NOMO-1 (cell line): ENCODE measurements around the gene HOXA6.
A peak's percentile ranks its signal among the peaks of the same experiment; 100 is the strongest.

Experiments
- DNase-seq, 2 experiments: peaks; one replicate each; lab custom pipeline; 2025; ENCODE audit not compliant: unreplicated experiment in 2 of 2; lab: John Stamatoyannopoulos, UW

HOXA6 gene

GRCh38 chr7:27147199-27148030 is at the start of gene HOXA6:
HOXA6 (minus strand) TSS chr7:27147774; CDS start chr7:27147749, 25 bp downstream.
- DNase-seq = no peak

- peak; percentile 23 to 77 for DNase-seq
Observed at GRCh38 chr7:27196287-27196767, 48.8 kb upstream of the HOXA6 start.

DNA sequence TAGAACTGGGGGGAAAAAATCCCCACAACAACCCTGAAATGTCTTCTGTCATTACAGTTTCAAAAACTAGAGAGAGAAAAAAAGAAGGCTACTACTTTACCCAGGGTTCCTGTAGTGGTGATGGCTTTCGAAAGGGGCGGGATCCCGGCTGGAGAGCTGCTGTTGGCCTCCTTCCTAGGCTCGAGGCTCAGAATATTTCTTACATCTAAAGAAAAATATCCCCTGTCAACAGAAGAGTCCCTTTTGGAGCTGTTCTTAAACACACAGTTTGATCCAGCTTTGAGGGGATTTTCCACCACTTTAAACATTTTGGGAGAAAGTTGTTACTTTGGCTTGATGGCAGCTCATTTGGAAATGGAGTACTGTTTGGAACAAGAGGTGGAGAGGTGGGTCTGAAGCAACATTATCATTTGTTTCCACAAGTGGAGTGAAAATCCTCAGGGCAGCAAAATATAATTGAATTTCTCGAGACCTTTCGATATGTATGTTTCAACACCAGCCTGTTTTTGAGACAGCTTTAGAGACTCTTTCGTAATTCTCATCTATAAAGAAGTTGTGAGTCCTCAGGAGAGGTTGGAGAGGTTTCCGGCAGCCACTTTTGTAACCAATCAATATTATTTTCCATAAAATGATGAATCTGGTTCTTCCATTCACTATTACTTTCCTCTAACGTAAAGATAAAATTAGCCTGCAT is 47.3 kb upstream of the HOXA6 start:
- peak in 1 of 2 experiments; percentile 35 for DNase-seq

DNA sequence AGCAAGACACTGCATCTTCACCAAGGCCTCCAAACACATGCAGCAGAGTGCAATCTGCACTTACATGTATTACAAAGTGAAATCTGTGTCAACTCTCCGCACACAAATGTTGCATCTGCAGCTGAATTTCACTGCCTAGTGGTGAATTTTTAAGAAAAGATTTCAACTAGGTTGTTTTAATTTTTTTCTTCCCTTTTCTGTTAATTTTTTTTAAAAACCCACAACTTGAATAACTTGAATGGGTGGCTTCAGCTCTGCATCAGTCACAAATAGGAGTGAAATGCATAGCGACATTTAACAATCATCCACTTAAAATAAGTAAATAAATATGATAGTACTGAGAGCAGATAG is 46.4 kb upstream of the HOXA6 start:
- no peak for DNase-seq

GRCh38 chr7:27193335-27194001 is 45.9 kb upstream of the HOXA6 start:
- DNase-seq = no peak

GRCh38 chr7:27192546-27193334 is 45.2 kb upstream of the HOXA6 start:
- peak; percentile 62 to 65 for DNase-seq

- DNase-seq = no peak
Observed at GRCh38 chr7:27191833-27192545, 44.4 kb upstream of the HOXA6 start.

DNA sequence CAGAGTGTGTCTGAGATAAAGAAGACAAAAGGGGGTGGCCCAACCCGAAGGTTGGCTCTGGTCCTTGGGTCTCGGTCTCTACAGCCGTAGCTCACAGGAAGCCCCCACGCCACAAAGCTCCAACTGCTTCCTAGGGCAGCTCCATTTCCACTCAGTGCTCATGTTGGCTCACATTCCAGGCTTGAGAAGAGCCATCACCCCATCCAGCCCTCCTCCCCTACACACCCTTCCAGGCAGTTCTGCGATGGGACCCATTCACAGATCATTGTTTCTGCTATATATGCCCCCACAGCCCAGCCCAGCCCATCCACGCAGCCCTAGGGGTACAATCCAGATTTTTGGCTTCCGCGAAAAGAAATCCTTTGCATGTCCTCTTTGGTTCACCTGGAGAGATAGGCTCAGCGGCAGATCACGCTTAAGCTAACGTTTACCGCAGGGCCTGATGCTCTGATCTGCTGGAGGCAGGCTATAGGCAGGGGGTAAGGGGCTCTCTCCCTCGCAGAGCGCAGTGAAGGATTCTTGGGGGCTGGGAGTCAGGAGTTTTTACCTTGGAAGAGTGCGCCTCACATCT is 43.7 kb upstream of the HOXA6 start:
- DNase-seq = no peak

DNA sequence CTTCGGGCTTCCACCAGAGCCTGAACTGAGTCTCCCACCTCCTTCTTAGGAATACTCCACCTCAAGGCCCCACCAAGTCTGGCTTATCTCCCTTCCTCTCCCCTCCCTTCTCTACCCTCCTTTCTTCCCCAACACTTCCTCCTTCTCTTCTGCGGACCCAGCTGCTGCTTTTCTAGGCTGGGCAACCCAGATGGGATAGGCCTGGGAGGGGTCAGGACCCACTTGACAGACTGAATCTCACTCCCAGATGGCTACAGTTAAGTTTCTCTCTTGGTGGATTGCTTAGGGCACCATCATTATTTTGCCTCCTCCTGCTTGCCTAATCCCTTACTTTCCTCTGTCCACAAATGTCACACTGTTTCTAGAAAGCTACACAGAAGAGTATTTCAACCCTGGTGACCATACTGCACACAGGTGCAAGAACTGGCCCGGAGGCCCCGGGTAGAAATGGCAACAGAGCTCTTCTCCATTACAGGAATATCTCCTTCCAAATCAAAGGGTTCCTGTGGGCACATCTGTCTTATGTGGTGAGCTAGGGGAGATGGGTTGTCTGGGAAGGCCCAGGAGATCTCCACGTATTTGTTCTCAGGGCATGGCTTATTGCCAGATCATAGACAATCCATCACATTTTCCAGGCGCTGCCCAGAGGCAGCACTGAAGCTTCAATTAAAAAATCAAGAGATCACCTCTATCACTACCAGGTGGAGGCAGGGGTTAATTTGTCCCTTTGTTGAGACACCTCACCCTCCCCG is 42.6 kb upstream of the HOXA6 start:
- no peak for DNase-seq

- DNase-seq = no peak
Observed at GRCh38 chr7:27189295-27189996, 41.9 kb upstream of the HOXA6 start.

GRCh38 chr7:27188386-27189294 is 41.1 kb upstream of the HOXA6 start:
- peak; percentile 45 to 61 for DNase-seq

GRCh38 chr7:27187475-27188385 is 40.2 kb upstream of the HOXA6 start:
- no peak for DNase-seq

GRCh38 chr7:27186668-27187474 is 39.3 kb upstream of the HOXA6 start:
- DNase-seq = no peak

- no peak for DNase-seq
Observed at GRCh38 chr7:27185854-27186667, 38.5 kb upstream of the HOXA6 start.
